B cell (primary cell): ENCODE results near the gene XYLB.

Experiments
- EZH2 ChIP-seq: IDR thresholded peaks from 2 replicates; pipeline ENCODE4 v1.6.1; 2012; ENCODE audit warnings: borderline replicate concordance, low read depth, mild to moderate bottlenecking, moderate library complexity, low read length; ENCODE audit not compliant: insufficient read depth, poor library complexity, severe bottlenecking
- TF ChIP-seq, protein P1 (sequence below): fragments of 200-600 bp; IDR thresholded peaks from one replicate; pipeline ENCODE4 v1.8.0; 2022; ENCODE audit warnings: antibody characterized with exemption, mild to moderate bottlenecking

GRCh38 chr3:38332201-38332600 lies 14.4 kb upstream of the XYLB start:
- TF ChIP-seq, protein P1, sequence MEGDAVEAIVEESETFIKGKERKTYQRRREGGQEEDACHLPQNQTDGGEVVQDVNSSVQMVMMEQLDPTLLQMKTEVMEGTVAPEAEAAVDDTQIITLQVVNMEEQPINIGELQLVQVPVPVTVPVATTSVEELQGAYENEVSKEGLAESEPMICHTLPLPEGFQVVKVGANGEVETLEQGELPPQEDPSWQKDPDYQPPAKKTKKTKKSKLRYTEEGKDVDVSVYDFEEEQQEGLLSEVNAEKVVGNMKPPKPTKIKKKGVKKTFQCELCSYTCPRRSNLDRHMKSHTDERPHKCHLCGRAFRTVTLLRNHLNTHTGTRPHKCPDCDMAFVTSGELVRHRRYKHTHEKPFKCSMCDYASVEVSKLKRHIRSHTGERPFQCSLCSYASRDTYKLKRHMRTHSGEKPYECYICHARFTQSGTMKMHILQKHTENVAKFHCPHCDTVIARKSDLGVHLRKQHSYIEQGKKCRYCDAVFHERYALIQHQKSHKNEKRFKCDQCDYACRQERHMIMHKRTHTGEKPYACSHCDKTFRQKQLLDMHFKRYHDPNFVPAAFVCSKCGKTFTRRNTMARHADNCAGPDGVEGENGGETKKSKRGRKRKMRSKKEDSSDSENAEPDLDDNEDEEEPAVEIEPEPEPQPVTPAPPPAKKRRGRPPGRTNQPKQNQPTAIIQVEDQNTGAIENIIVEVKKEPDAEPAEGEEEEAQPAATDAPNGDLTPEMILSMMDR, result no peak
- TF ChIP-seq EZH2, result no peak
